HG03460 (cell line): ENCODE measurements around the gene CFAP74.

Source experiments
- ATAC-seq: cut with Tn5 transposase; IDR thresholded peaks from one replicate; pipeline ENCODE4 v1.9.1; 2021; ENCODE audit not compliant: unreplicated experiment

CFAP74 gene

GRCh38 chr1:1919304-1920056 is 84.1 kb downstream of the CFAP74 start:
- ATAC-seq = peak; percentile 74

GRCh38 chr1:1918901-1919303 is 84.7 kb downstream of the CFAP74 start, which contains the start of gene TMEM52:
TMEM52 (minus strand) TSS chr1:1919279; CDS start chr1:1919265, 14 bp downstream.
- no peak for ATAC-seq

- ATAC-seq = no peak
Measured at GRCh38 chr1:1917995-1918900, 85.3 kb downstream of the CFAP74 start.

GRCh38 chr1:1917304-1917976 is 86.1 kb downstream of the CFAP74 start:
- ATAC-seq = no peak

GRCh38 chr1:1916851-1917251 is 86.7 kb downstream of the CFAP74 start:
- no peak for ATAC-seq

- no peak for ATAC-seq
Measured at GRCh38 chr1:1915911-1916840, 87.4 kb downstream of the CFAP74 start.

- no peak for ATAC-seq
Measured at GRCh38 chr1:1914971-1915692, 88.5 kb downstream of the CFAP74 start, which contains the start of gene CALML6. CALML6 (plus strand) TSS chr1:1915260; CDS start chr1:1915281, 21 bp downstream.

GRCh38 chr1:1914101-1914970 is 89.2 kb downstream of the CFAP74 start:
- no peak for ATAC-seq

GRCh38 chr1:1911350-1912041 is 92.1 kb downstream of the CFAP74 start:
- ATAC-seq = no peak

- ATAC-seq = no peak
Measured at GRCh38 chr1:1910651-1911331, 92.8 kb downstream of the CFAP74 start.

- no peak for ATAC-seq
Measured at GRCh38 chr1:1910033-1910465, 93.5 kb downstream of the CFAP74 start.

- ATAC-seq = peak; percentile 8
Measured at GRCh38 chr1:1908506-1908791, 95.1 kb downstream of the CFAP74 start.

GRCh38 chr1:1907098-1907736 is 96.4 kb downstream of the CFAP74 start:
- no peak for ATAC-seq

GRCh38 chr1:1906185-1907097 is 97.1 kb downstream of the CFAP74 start:
- ATAC-seq = no peak

GRCh38 chr1:1903224-1903623 is 100.4 kb downstream of the CFAP74 start:
- ATAC-seq = no peak
